OCI-M1 (cell line): ENCODE data around the gene DIDO1.

ENCODE experiments used
- DNase-seq: peaks from one replicate; lab custom pipeline; 2025; lab: John Stamatoyannopoulos, UW

DIDO1 gene

GRCh38 chr20:62926229-62927127 lies at the start of gene DIDO1:
Gene DIDO1, minus strand, starts transcription at chr20:62926505.
- peak; percentile 94 for DNase-seq

- no peak for DNase-seq
Observed at GRCh38 chr20:62975251-62975760, 49.0 kb upstream of the DIDO1 start.

- no peak for DNase-seq
Observed at GRCh38 chr20:62972845-62973745, 46.8 kb upstream of the DIDO1 start.

- peak; percentile 91 for DNase-seq
Observed at GRCh38 chr20:62971950-62972844, 45.9 kb upstream of the DIDO1 start.

GRCh38 chr20:62971211-62971949 lies 45.1 kb upstream of the DIDO1 start:
- no peak for DNase-seq

- DNase-seq, result no peak
Observed at GRCh38 chr20:62970307-62971210, 44.3 kb upstream of the DIDO1 start.

- DNase-seq, result no peak
Observed at GRCh38 chr20:62969939-62970306, 43.6 kb upstream of the DIDO1 start.

- no peak for DNase-seq
Observed at GRCh38 chr20:62969179-62969760, 43.0 kb upstream of the DIDO1 start.

GRCh38 chr20:62968378-62969178 lies 42.3 kb upstream of the DIDO1 start:
- no peak for DNase-seq

GRCh38 chr20:62967628-62968351 lies 41.5 kb upstream of the DIDO1 start:
- no peak for DNase-seq

GRCh38 chr20:62967149-62967501 lies 40.8 kb upstream of the DIDO1 start:
- no peak for DNase-seq

- no peak for DNase-seq
Observed at GRCh38 chr20:62966212-62967148, 40.2 kb upstream of the DIDO1 start.

- DNase-seq, result no peak
Observed at GRCh38 chr20:62965363-62965771, 39.1 kb upstream of the DIDO1 start.

- DNase-seq, result no peak
Observed at GRCh38 chr20:62964700-62965099, 38.4 kb upstream of the DIDO1 start.

- no peak for DNase-seq
Observed at GRCh38 chr20:62963614-62964397, 37.5 kb upstream of the DIDO1 start.
